DMS 273 treated with DMSO at 0.1 percent for 48 hours (cell line): Measurements from ENCODE around the gene GMEB2.
"Not testable (repeated sequence)": the region's sequence is repeated elsewhere in the genome, so short reads cannot be mapped to it uniquely, and the experiment has no call there.

Experiments
- DNase-seq: peaks from one replicate; lab custom pipeline; 2025; lab: John Stamatoyannopoulos, UW

Gene GMEB2

GRCh38 chr20:63639093-63639975, 12.4 kb upstream of the GMEB2 start:
- no peak for DNase-seq

GRCh38 chr20:63636752-63637628, 10.1 kb upstream of the GMEB2 start:
- DNase-seq = peak; percentile 10

- no peak for DNase-seq
Measured at GRCh38 chr20:63635431-63636141, 8.7 kb upstream of the GMEB2 start.

- DNase-seq = no peak
Measured at GRCh38 chr20:63633732-63634131, 6.8 kb upstream of the GMEB2 start.

GRCh38 chr20:63631426-63631825, 4.5 kb upstream of the GMEB2 start:
- not testable (repeated sequence) for DNase-seq

GRCh38 chr20:63630956-63631355, 4.1 kb upstream of the GMEB2 start:
- DNase-seq = not testable (repeated sequence)

GRCh38 chr20:63628246-63628975, 1.5 kb upstream of the GMEB2 start:
- DNase-seq = peak; percentile 82

- DNase-seq = no peak
Measured at GRCh38 chr20:63627751-63628245, 897 bp upstream of the GMEB2 start.

- peak; percentile 72 for DNase-seq
Measured at GRCh38 chr20:63627129-63627750, 339 bp upstream of the GMEB2 start.

- no peak for DNase-seq
Measured at GRCh38 chr20:63625771-63626423, 1.0 kb downstream of the GMEB2 start.

- DNase-seq = no peak
Measured at GRCh38 chr20:63624486-63624885, 2.4 kb downstream of the GMEB2 start.

- DNase-seq = no peak
Measured at GRCh38 chr20:63622732-63623131, 4.2 kb downstream of the GMEB2 start.

- DNase-seq = no peak
Measured at GRCh38 chr20:63622096-63622495, 4.8 kb downstream of the GMEB2 start.

GRCh38 chr20:63620991-63621390, 5.9 kb downstream of the GMEB2 start:
- no peak for DNase-seq

- DNase-seq = no peak
Measured at GRCh38 chr20:63619505-63619904, 7.4 kb downstream of the GMEB2 start.

- no peak for DNase-seq
Measured at GRCh38 chr20:63619086-63619485, 7.8 kb downstream of the GMEB2 start.

GRCh38 chr20:63618291-63618980, 8.5 kb downstream of the GMEB2 start:
- no peak for DNase-seq

- DNase-seq = no peak
Measured at GRCh38 chr20:63617876-63618265, 9.0 kb downstream of the GMEB2 start.

- DNase-seq = no peak
Measured at GRCh38 chr20:63617092-63617875, 9.6 kb downstream of the GMEB2 start.
